Caco-2 (cell line): Measurements from ENCODE around the gene ABHD2. TPM values are rescaled to one million over a fixed set of nuclear protein-coding genes. Genes with fewer than 3 reads are reported as not detected.
A peak's percentile ranks its signal among the peaks of the same experiment; 100 is the strongest.

Experiments used
- BruUV-seq: library from RNA; stranded (reverse); fragments of 400-500 nt; replicated peaks from 2 replicates; lab custom pipeline; 2021; lab: Mats Ljungman, UMichigan
- CTCF ChIA-PET: fragments of 300-600 bp; sonication (Branson Sonifier 250); formaldehyde crosslinking; loops from one replicate; lab custom pipeline; 2022; ENCODE audit warnings: antibody characterized with exemption; lab: Charles Lee
- POLR2A ChIA-PET: fragments of 300-600 bp; sonication (Branson Sonifier 250); formaldehyde crosslinking; loops from one replicate; lab custom pipeline; 2022; ENCODE audit warnings: antibody characterized with exemption; lab: Charles Lee
- DNase-seq, 2 experiments: peaks; one replicate each; pipeline versions ENCODE4 v3.0.0 to v3.0.0-alpha.2; 2020 to 2022
- H3K27me3 ChIP-seq: replicated peaks from 2 replicates; pipeline ENCODE4 v1.6.0; 2011; ENCODE audit warnings: low read length; ENCODE audit not compliant: control insufficient read depth, insufficient read depth
- H3K36me3 ChIP-seq: 2 replicates; pipeline ENCODE4 v1.5.1; 2011; ENCODE audit warnings: low read length; ENCODE audit not compliant: control insufficient read depth, insufficient read depth
- H3K4me1 ChIP-seq: fragments of 250-450 bp; sonication (Bioruptor Pico); 2 replicates; pipeline ENCODE4 v1.5.1; 2020; ENCODE audit warnings: mild to moderate bottlenecking
- H3K4me3 ChIP-seq: 2 replicates; pipeline ENCODE4 v1.5.1; 2011; ENCODE audit warnings: low read depth, mild to moderate bottlenecking, control low read depth, low read length
- H3K9me3 ChIP-seq: fragments of 250-450 bp; sonication (Bioruptor Pico); 2 replicates; pipeline ENCODE4 v1.5.1; 2020; ENCODE audit warnings: mild to moderate bottlenecking, moderate library complexity
- H3K27ac Mint-ChIP-seq: one replicate; pipeline ENCODE4 v1.8.0; 2022; ENCODE audit warnings: mixed read lengths; ENCODE audit not compliant: unreplicated experiment
- H3K27me3 Mint-ChIP-seq: one replicate; pipeline ENCODE4 v1.8.0; 2022; ENCODE audit warnings: mixed read lengths; ENCODE audit not compliant: insufficient read depth, unreplicated experiment
- H3K36me3 Mint-ChIP-seq: one replicate; pipeline ENCODE4 v1.8.0; 2022; ENCODE audit warnings: mild to moderate bottlenecking, mixed read lengths; ENCODE audit not compliant: insufficient read depth, unreplicated experiment
- H3K4me1 Mint-ChIP-seq: one replicate; pipeline ENCODE4 v1.8.0; 2022; ENCODE audit warnings: low read depth, mixed read lengths; ENCODE audit not compliant: unreplicated experiment
- H3K4me3 Mint-ChIP-seq: one replicate; pipeline ENCODE4 v1.8.0; 2022; ENCODE audit warnings: mild to moderate bottlenecking, moderate library complexity, mixed read lengths; ENCODE audit not compliant: unreplicated experiment
- H3K9me3 Mint-ChIP-seq: one replicate; pipeline ENCODE4 v1.8.0; 2022; ENCODE audit warnings: mixed read lengths; ENCODE audit not compliant: unreplicated experiment
- intact Hi-C: fragments of 100-400 bp; cut with micrococcal nuclease; formaldehyde crosslinking; loops from one replicate; pipeline ENCODE4 v1.10.0; 2022; ENCODE audit not compliant: unreplicated experiment
- total RNA-seq: library from RNA; stranded (reverse); gene quantifications from 2 replicates; pipeline ENCODE4 v1.2.3, GENCODE V29; 2022
- TF ChIP-seq, protein P1 (sequence below), 2 experiments: fragments of 200-600 bp in 1 of 2; IDR thresholded peaks; 1 replicate in 1 of 2; 2 replicates in 1 of 2; pipeline versions ENCODE4 v1.5.1 to v1.8.0; 2011 to 2022; ENCODE audit warnings: antibody characterized with exemption in 1 of 2, control low read depth in 1 of 2, inconsistent platforms in 1 of 2, low read depth in 1 of 2, low read length in 1 of 2, mild to moderate bottlenecking in 1 of 2, moderate library complexity in 1 of 2; ENCODE audit not compliant: insufficient read depth in 1 of 2, severe bottlenecking in 1 of 2, unreplicated experiment in 1 of 2

Gene ABHD2
- total RNA-seq, 1 experiment from 2014 or later = 63.0 TPM

DNA sequence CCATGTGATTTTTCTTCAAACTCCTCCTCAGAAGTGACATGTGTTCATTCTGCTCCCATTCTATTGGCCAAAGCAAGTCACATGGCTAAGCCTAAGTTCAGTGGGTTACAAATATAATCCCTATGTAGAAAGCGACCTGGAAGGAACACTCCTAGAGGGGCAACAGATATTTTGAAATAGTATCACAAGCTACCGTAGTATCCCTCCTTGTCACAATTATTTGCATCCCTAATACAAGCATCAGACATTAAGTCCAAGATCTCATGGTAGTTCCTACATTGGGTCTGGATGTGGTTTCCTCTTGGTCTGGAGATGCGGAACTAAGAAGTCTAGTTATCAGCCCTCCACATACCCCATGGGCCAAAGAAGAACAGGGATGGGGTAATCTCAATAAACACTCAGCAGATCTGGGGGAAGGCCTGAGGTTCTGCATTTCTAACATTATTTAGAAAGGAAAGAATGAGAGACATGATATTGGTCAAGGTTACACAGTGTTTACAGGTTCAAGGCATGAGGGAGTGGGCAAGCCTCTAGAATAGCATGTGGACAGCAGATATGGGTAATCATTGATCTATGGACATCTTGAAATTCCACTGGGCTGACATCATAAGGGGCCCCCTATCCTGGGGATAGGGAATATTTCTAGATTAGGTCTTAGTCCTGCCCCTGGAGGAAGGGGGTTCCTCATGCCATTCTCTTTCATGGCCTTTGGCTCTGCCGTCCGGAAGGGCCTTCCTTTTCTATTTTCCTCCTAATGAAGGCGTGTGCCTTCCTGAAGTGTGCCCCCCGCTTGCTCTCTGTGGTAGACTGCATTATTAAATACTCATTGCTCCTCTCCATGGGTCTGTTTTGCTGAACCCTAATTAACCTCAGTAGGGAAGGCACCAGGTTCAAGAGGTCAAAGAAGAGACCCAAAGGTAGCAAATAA lies 17.8 kb upstream of the ABHD2 start:
- no TSS peak for BruUV-seq

GRCh38 chr15:89071471-89071870 lies 16.8 kb upstream of the ABHD2 start:
- peak; percentile 24 to 46 for DNase-seq
- Mint-ChIP-seq H3K9me3 (peaks cover 15% of the 10 kb centered on the region), H3K4me3 (no peak overlapping the region), H3K4me1 (peaks cover 12% of the 10 kb centered on the region), H3K36me3 (no peaks in the 10 kb centered on the region), H3K27me3 (no peaks in the 10 kb centered on the region), H3K27ac (no peak overlapping the region)
- POLR2A ChIA-PET = no interaction called here
- BruUV-seq = no TSS peak
- CTCF ChIA-PET = no interaction called here
- Histone ChIP-seq H3K4me1 (peaks cover 6% of the 10 kb centered on the region), H3K9me3 (peaks cover 5% of the 10 kb centered on the region; the same call in 1 of the 2 replicates), H3K27me3 (no peaks in the 10 kb centered on the region), H3K4me3 (no peak overlapping the region), H3K36me3 (no peaks in the 10 kb centered on the region)
- TF ChIP-seq, protein P1, sequence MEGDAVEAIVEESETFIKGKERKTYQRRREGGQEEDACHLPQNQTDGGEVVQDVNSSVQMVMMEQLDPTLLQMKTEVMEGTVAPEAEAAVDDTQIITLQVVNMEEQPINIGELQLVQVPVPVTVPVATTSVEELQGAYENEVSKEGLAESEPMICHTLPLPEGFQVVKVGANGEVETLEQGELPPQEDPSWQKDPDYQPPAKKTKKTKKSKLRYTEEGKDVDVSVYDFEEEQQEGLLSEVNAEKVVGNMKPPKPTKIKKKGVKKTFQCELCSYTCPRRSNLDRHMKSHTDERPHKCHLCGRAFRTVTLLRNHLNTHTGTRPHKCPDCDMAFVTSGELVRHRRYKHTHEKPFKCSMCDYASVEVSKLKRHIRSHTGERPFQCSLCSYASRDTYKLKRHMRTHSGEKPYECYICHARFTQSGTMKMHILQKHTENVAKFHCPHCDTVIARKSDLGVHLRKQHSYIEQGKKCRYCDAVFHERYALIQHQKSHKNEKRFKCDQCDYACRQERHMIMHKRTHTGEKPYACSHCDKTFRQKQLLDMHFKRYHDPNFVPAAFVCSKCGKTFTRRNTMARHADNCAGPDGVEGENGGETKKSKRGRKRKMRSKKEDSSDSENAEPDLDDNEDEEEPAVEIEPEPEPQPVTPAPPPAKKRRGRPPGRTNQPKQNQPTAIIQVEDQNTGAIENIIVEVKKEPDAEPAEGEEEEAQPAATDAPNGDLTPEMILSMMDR (IDR thresholded peaks at IDR 0.05; ENCODE audit: insufficient read depth in 1 of 2, low read depth in 1 of 2, low read length in 1 of 2, severe bottlenecking in 1 of 2, unreplicated experiment in 1 of 2) = no peak
- intact Hi-C loops = no loop called here

More for the DNA sequence above, 17.8 kb upstream of the ABHD2 start:
- Histone ChIP-seq H3K4me3 (no peak overlapping the region), H3K9me3 (peaks cover 5% of the 10 kb centered on the region; the same call in 1 of the 2 replicates), H3K27me3 (no peaks in the 10 kb centered on the region), H3K36me3 (no peaks in the 10 kb centered on the region), H3K4me1 (peaks cover 5% of the 10 kb centered on the region)
- intact Hi-C loops = no loop called here
- H3K27me3 Mint-ChIP-seq = no peaks in the 10 kb centered on the region
- no peak overlapping the region for H3K27ac Mint-ChIP-seq
- TF ChIP-seq, protein P1 (IDR thresholded peaks at IDR 0.05; ENCODE audit: insufficient read depth in 1 of 2, low read depth in 1 of 2, low read length in 1 of 2, severe bottlenecking in 1 of 2, unreplicated experiment in 1 of 2) = no peak
- peaks cover 23% of the 10 kb centered on the region for H3K9me3 Mint-ChIP-seq
- no peak for DNase-seq
- CTCF ChIA-PET = no interaction called here
- H3K4me1 Mint-ChIP-seq = peaks cover 11% of the 10 kb centered on the region
- no peaks in the 10 kb centered on the region for H3K36me3 Mint-ChIP-seq
- POLR2A ChIA-PET = no interaction called here
- no peak overlapping the region for H3K4me3 Mint-ChIP-seq

GRCh38 chr15:89072277-89072869 lies 15.9 kb upstream of the ABHD2 start:
- CTCF ChIA-PET = interaction anchor here (1.3 kb wide), 1 partner anchor 15 kb away, joined by 3 read pairs; no protein-coding TSS in a partner anchor
- Histone ChIP-seq H3K4me3 (no peak overlapping the region), H3K4me1 (peaks cover 6% of the 10 kb centered on the region), H3K27me3 (no peaks in the 10 kb centered on the region), H3K36me3 (no peaks in the 10 kb centered on the region), H3K9me3 (no peaks in the 10 kb centered on the region; the same call in 1 of the 2 replicates)
- Mint-ChIP-seq H3K4me3 (no peak overlapping the region), H3K9me3 (peaks cover 8% of the 10 kb centered on the region), H3K4me1 (peaks cover 12% of the 10 kb centered on the region), H3K36me3 (no peaks in the 10 kb centered on the region), H3K27me3 (no peaks in the 10 kb centered on the region), H3K27ac (no peak overlapping the region)
- TF ChIP-seq, protein P1 (IDR thresholded peaks at IDR 0.05; ENCODE audit: insufficient read depth in 1 of 2, low read depth in 1 of 2, low read length in 1 of 2, severe bottlenecking in 1 of 2, unreplicated experiment in 1 of 2) = no peak
- intact Hi-C loops = no loop called here
- BruUV-seq = no TSS peak
- POLR2A ChIA-PET = no interaction called here
- DNase-seq = no peak
